Spleen (tissue), 11 donors: ENCODE data around the gene IL3. TPM values are rescaled to one million over a fixed set of nuclear protein-coding genes. Genes with fewer than 3 reads are reported as not detected.
A peak's percentile ranks its signal among the peaks of the same experiment; 100 is the strongest.

Experiments used
- DNase-seq: peaks from one replicate; pipeline ENCODE4 v3.0.0-alpha.2; 2020
- H3K27ac ChIP-seq, 8 donors: fragments of 200-600 bp; sonication (generic) in 7 of 8; 1 replicate in 4 of 8; 2 replicates in 4 of 8; pipeline versions ENCODE4 v1.5.0 to v1.8.0; 2016 to 2021; ENCODE audit warnings: inconsistent platforms in 4 of 8, mild to moderate bottlenecking in 4 of 8, moderate library complexity in 1 of 8
- H3K27me3 ChIP-seq, 7 donors: fragments of 200-600 bp; sonication (generic) in 6 of 7; replicated peaks in 1 of 7; 1 replicate in 4 of 7; 2 replicates in 3 of 7; pipeline versions ENCODE4 v1.5.0 to v1.8.0; 2016 to 2021; ENCODE audit warnings: inconsistent platforms in 3 of 7, mild to moderate bottlenecking in 1 of 7
- H3K36me3 ChIP-seq, 6 donors: fragments of 200-600 bp; sonication (generic) in 5 of 6; 1 replicate in 4 of 6; 2 replicates in 2 of 6; pipeline versions ENCODE4 v1.5.0 to v1.8.0; 2016 to 2021; ENCODE audit warnings: inconsistent platforms in 2 of 6
- H3K4me1 ChIP-seq, 6 donors: fragments of 200-600 bp; sonication (generic) in 5 of 6; 1 replicate in 3 of 6; 2 replicates in 3 of 6; pipeline versions ENCODE4 v1.5.0 to v1.8.0; 2016 to 2021; ENCODE audit warnings: inconsistent platforms in 3 of 6
- H3K4me3 ChIP-seq, 8 donors: fragments of 200-600 bp; sonication (generic) in 7 of 8; 1 replicate in 4 of 8; 2 replicates in 4 of 8; pipeline versions ENCODE4 v1.5.0 to v1.8.0; 2016 to 2021; ENCODE audit warnings: inconsistent platforms in 4 of 8, mild to moderate bottlenecking in 4 of 8, moderate library complexity in 2 of 8
- H3K9me3 ChIP-seq, 8 donors: fragments of 200-600 bp; sonication (generic) in 7 of 8; 1 replicate in 4 of 8; 2 replicates in 4 of 8; pipeline versions ENCODE4 v1.5.0 to v1.8.0; 2016 to 2021; ENCODE audit warnings: inconsistent platforms in 4 of 8
- POLR2A ChIP-seq, 3 donors: fragments of 450-650 bp; IDR thresholded peaks; one replicate each; pipeline ENCODE4 v1.5.1; 2017; ENCODE audit warnings: antibody characterized with exemption in 3 of 3, mild to moderate bottlenecking in 1 of 3
- POLR2AphosphoS5 ChIP-seq, 3 donors: sonication (generic); formaldehyde crosslinking; IDR thresholded peaks; one replicate each; pipeline ENCODE4 v1.5.1; 2017; ENCODE audit warnings: antibody characterized with exemption in 3 of 3
- WGBS, 5 donors: extraction: QIAGEN DNeasy Blood & Tissue Kit in 3 of 5; methylation state at CpG; one replicate each; pipeline versions ENCODE4 v1.1.5 to v1.1.7; 2013 to 2018; 5-methylcytosine and 5-hydroxymethylcytosine counted together
- intact Hi-C: fragments of 100-400 bp; cut with DNase I; formaldehyde crosslinking; loops from one replicate; pipeline ENCODE4 v1.15.0; 2023; ENCODE audit warnings: low total_unique reads
- polyA plus RNA-seq, 3 donors: library from polyadenylated mRNA; stranded (reverse); fragments of 200-250 nt; gene quantifications; one replicate each; pipeline ENCODE4 v1.2.1, GENCODE V29; 2013
- total RNA-seq, 7 donors: library from RNA; depleted of rRNA in 3 of 7; stranded (reverse); fragments of >200 nt in 3 of 7; fragmentation: NEBNext Ultra II Directional in 4 of 7; extraction: Animal tissue kit (Norgen Biotek cat#: 25700) in 4 of 7; gene quantifications; one replicate each; pipeline versions ENCODE4 v1.1.0 to v1.2.1, GENCODE V29; 2016 to 2021
- TF ChIP-seq, protein P1 (sequence below), 11 experiments: fragments of 200-600 bp in 7 of 11; fragments of 450-650 bp in 4 of 11; sonication (generic) in 4 of 11; IDR thresholded peaks in 8 of 11; conservative IDR thresholded peaks in 3 of 11; 1 replicate in 7 of 11; 2 replicates in 4 of 11; pipeline versions ENCODE4 v1.4.0 to v1.8.0; 2016 to 2021; ENCODE audit warnings: antibody characterized with exemption in 11 of 11, inconsistent platforms in 4 of 11, mild to moderate bottlenecking in 1 of 11
- donor health status: healthy with polysubstance abuse.
- donor health status: DM: no; HTN: no; CAD: no; lungs with moderate emphysema.
- donor health status: DM: no; HTN: no; CAD: no.
- donor health status: Bipolar disorder and iron deficiency.
- donor health status: healthy.
- donor health status: DM: no; HTN: no; CAD: no.
- donor health status: DM: yes; HTN: yes; CAD: no.

The IL3 gene
- total and polyA plus RNA-seq, 10 donors: not detected

DNA sequence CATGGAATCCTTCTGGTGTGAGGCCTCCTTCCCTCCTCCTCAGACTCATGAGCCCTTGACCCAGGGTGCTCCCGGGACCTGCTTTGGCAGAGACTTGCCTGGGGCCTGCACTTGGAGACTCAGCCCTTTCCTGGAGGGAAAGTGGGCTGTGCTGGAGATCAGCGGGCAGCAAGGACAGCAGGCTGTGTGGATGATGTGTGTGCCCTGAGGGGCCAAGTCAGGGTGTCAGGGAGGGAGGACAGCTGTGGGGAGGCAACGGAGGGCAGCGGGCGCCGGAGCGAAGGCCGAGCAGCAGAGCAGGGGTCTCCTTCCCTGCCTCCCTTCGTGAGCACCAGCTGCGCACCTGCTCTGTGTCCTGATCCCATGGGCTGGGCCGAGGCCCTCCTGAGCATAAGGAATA lies 7.0 kb downstream of the IL3 start:
- 84 to 92% (median 89%) methylated on average over 7 to 11 of the region's 11 CpGs for WGBS, 5 donors
- no peak for TF ChIP-seq POLR2AphosphoS5 (IDR thresholded peaks at IDR 0.05)
- TF ChIP-seq POLR2A (IDR thresholded peaks at IDR 0.05): no peak
- TF ChIP-seq, protein P1, sequence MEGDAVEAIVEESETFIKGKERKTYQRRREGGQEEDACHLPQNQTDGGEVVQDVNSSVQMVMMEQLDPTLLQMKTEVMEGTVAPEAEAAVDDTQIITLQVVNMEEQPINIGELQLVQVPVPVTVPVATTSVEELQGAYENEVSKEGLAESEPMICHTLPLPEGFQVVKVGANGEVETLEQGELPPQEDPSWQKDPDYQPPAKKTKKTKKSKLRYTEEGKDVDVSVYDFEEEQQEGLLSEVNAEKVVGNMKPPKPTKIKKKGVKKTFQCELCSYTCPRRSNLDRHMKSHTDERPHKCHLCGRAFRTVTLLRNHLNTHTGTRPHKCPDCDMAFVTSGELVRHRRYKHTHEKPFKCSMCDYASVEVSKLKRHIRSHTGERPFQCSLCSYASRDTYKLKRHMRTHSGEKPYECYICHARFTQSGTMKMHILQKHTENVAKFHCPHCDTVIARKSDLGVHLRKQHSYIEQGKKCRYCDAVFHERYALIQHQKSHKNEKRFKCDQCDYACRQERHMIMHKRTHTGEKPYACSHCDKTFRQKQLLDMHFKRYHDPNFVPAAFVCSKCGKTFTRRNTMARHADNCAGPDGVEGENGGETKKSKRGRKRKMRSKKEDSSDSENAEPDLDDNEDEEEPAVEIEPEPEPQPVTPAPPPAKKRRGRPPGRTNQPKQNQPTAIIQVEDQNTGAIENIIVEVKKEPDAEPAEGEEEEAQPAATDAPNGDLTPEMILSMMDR (IDR thresholded peaks at IDR 0.05 in 8 of 11, conservative IDR thresholded peaks at IDR 0.05 in 3 of 11): no peak
- peak; percentile 55 for DNase-seq
- intact Hi-C loops: no loop called here
- Histone ChIP-seq H3K27me3 (peaks cover 0 to 4% (median 0%) of the 10 kb centered on the region in 7 donors), H3K36me3 (no peaks in the 10 kb centered on the region), H3K4me1 (peaks cover 0 to 17% (median 5%) of the 10 kb centered on the region in 6 donors), H3K4me3 (no peak overlapping the region), H3K27ac (no peak overlapping the region), H3K9me3 (no peaks in the 10 kb centered on the region)

DNA sequence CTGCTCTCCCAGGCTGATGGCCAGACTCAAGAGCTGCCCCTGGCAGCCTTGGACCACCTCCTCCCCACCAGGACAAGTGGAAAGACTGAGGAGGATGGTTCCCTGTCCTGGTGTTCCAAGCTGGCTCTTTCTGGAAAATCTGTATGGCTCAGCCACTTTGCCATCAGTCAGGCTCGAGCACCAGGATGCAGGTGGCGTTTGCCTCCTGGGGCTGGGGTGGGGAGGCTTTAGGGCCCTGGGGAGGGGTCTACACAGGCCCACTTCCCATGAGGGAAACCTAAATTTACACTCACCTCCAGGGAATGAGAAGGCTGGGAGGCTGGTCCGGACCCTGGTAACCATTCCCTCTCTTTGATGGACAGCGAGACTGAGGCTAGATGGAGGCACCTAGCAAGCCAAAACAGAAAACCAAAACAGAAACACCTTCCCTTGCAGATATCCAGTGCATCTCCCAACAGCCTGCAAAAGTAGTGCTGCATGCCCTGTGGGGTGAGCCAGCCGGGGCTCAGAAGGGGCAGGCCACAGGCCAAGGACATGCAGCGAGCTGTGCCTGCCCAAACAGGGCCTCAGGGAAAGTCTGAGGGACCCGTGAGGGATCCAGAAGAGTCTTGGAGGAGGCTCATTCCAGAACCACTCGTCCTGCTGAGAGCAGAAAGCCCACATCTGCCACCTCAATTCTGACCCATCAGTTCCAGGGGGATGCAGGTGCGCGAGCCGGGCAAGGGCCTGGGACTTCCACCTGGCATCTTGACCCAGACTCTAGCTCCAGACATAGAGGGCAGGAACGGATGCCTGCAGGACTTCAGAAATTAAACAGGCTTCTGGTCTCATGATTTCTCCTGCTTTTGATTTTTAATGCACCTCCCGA lies 7.7 kb downstream of the IL3 start:
- TF ChIP-seq, protein P1 (IDR thresholded peaks at IDR 0.05 in 8 of 11, conservative IDR thresholded peaks at IDR 0.05 in 3 of 11): no peak
- TF ChIP-seq POLR2AphosphoS5 (IDR thresholded peaks at IDR 0.05): no peak
- TF ChIP-seq POLR2A (IDR thresholded peaks at IDR 0.05): no peak
- no peak overlapping the region for H3K4me3 ChIP-seq
- intact Hi-C loops: no loop called here
- peaks cover 0 to 4% (median 0%) of the 10 kb centered on the region in 7 donors for H3K27me3 ChIP-seq
- 92 to 99% (median 94%) methylated on average over 8 to 13 of the region's 13 CpGs for WGBS, 5 donors
- no peaks in the 10 kb centered on the region for H3K36me3 ChIP-seq
- H3K9me3 ChIP-seq: no peaks in the 10 kb centered on the region
- peaks cover 0 to 15% (median 5%) of the 10 kb centered on the region in 6 donors for H3K4me1 ChIP-seq
- DNase-seq: peak; percentile 67
- H3K27ac ChIP-seq: no peak overlapping the region

DNA sequence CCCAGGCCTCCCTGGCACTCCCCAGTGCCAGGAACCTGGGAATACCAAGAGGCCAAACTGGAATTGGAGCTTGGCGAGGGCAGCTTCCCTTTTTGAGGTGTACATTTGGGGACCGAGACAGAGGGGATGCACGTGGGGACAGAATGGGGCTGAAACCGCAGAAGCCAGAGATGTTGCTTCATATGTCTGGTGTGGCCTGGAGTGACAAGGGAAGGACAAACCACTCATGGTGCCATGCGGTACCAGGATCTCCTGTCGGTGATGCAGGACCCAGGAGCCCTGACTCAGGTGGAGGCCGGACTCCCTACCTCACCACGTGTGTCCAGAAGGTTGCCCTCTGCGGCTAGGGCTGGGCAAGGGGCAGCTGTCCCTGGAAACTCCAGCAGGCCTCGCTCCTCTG lies 9.1 kb downstream of the IL3 start:
- Histone ChIP-seq H3K4me3 (no peak overlapping the region), H3K4me1 (peaks cover 0 to 8% (median 3%) of the 10 kb centered on the region in 6 donors), H3K9me3 (no peaks in the 10 kb centered on the region), H3K27ac (no peak overlapping the region), H3K36me3 (no peaks in the 10 kb centered on the region), H3K27me3 (no peaks in the 10 kb centered on the region)
- WGBS, 5 donors: 58 to 84% (median 73%) methylated on average over 7 to 10 of the region's 10 CpGs
- peak; percentile 62 for DNase-seq
- intact Hi-C loops: no loop called here
- TF ChIP-seq POLR2AphosphoS5 (IDR thresholded peaks at IDR 0.05): no peak
- TF ChIP-seq POLR2A (IDR thresholded peaks at IDR 0.05): no peak
- TF ChIP-seq, protein P1 (IDR thresholded peaks at IDR 0.05 in 8 of 11, conservative IDR thresholded peaks at IDR 0.05 in 3 of 11): no peak

DNA sequence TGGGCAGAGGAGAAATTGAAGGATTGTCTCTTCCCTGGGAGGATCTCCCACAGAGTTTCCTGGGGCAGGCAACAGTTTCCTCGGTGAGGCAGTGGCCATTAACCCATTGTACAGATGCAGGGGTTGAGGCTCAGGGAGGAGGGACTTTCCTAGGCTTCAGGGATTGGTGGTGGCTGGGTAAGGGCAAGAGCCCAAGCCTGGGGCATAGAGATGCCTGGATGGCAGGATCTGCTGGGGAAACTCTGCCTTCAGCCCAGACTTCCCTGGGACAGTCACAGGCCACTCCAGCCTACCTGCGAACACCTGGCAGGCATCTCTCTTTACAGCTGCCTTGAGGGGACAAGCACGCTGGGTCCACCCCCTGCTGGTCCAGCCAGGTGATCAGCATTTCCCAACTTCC lies 9.5 kb downstream of the IL3 start:
- Histone ChIP-seq H3K4me3 (no peak overlapping the region), H3K27me3 (no peaks in the 10 kb centered on the region), H3K27ac (no peak overlapping the region), H3K4me1 (peaks cover 0 to 4% (median 0%) of the 10 kb centered on the region in 6 donors), H3K9me3 (no peaks in the 10 kb centered on the region), H3K36me3 (no peaks in the 10 kb centered on the region)
- intact Hi-C loops: no loop called here
- 80 to 98% (median 95%) methylated on average over 3 of the region's 3 CpGs for WGBS, 5 donors
- TF ChIP-seq, protein P1 (IDR thresholded peaks at IDR 0.05 in 8 of 11, conservative IDR thresholded peaks at IDR 0.05 in 3 of 11): no peak
- TF ChIP-seq POLR2A (IDR thresholded peaks at IDR 0.05) (no peak), POLR2AphosphoS5 (IDR thresholded peaks at IDR 0.05) (no peak)
- DNase-seq: peak; percentile 18
